Panc1 (cell line): ENCODE results near the gene PRKCQ. TPM values are rescaled to one million over a fixed set of nuclear protein-coding genes. Genes with fewer than 3 reads are reported as not detected.

Experiments
- ATAC-seq: fragments of 200-7000 bp; cut with Tn5 transposase; 2 replicates; pipeline ENCODE4 v1.9.1; 2020; ENCODE audit warnings: mild to moderate bottlenecking, moderate library complexity
- BruUV-seq: library from RNA; stranded (reverse); fragments of 400-500 nt; replicated peaks from 2 replicates; lab custom pipeline; 2021; lab: Mats Ljungman, UMichigan
- CTCF ChIA-PET: fragments of 300-600 bp; sonication (Branson Sonifier 250); formaldehyde crosslinking; loops from one replicate; lab custom pipeline; 2022; ENCODE audit warnings: antibody characterized with exemption; lab: Charles Lee
- POLR2A ChIA-PET: fragments of 300-600 bp; sonication (Branson Sonifier 250); formaldehyde crosslinking; loops from one replicate; lab custom pipeline; 2022; ENCODE audit warnings: antibody characterized with exemption; lab: Charles Lee
- DNase-seq: peaks from one replicate; pipeline ENCODE4 v3.0.0-alpha.2; 2010; ENCODE audit warnings: low read depth, low spot score
- H3K27ac ChIP-seq: 2 replicates; pipeline ENCODE4 v1.5.1; 2011; ENCODE audit warnings: mild to moderate bottlenecking, low read length, inconsistent platforms
- H3K27me3 ChIP-seq: fragments of 200-500 bp; sonication (Bioruptor generic); 2 replicates; pipeline ENCODE4 v1.6.0; 2014; ENCODE audit warnings: low read length, inconsistent platforms; ENCODE audit not compliant: control insufficient read depth, insufficient read depth
- H3K36me3 ChIP-seq: fragments of 200-500 bp; sonication (Bioruptor generic); 2 replicates; pipeline ENCODE4 v1.5.1; 2014; ENCODE audit warnings: inconsistent platforms, mild to moderate bottlenecking, low read length, moderate library complexity; ENCODE audit not compliant: control insufficient read depth, insufficient read depth
- H3K4me1 ChIP-seq: 2 replicates; pipeline ENCODE4 v1.5.1; 2011; ENCODE audit warnings: inconsistent platforms, mild to moderate bottlenecking, low read length, moderate library complexity; ENCODE audit not compliant: control insufficient read depth, insufficient read depth
- H3K4me3 ChIP-seq, 2 experiments: 2 replicates each; pipeline ENCODE4 v1.5.1; 2011 to 2012; ENCODE audit warnings: low read depth in 2 of 2, low read length in 2 of 2, mild to moderate bottlenecking in 2 of 2, inconsistent platforms in 1 of 2, moderate library complexity in 1 of 2
- H3K9me3 ChIP-seq: fragments of 200-500 bp; sonication (Bioruptor generic); 2 replicates; pipeline ENCODE4 v1.5.1; 2014; ENCODE audit warnings: low read depth, mild to moderate bottlenecking, inconsistent platforms, low read length, moderate library complexity; ENCODE audit not compliant: control insufficient read depth, insufficient read depth
- POLR2AphosphoS5 ChIP-seq: IDR thresholded peaks from 2 replicates; pipeline ENCODE4 v1.6.1; 2012; ENCODE audit warnings: mild to moderate bottlenecking, low read depth, low read length, moderate library complexity
- SIN3A ChIP-seq: IDR thresholded peaks from 2 replicates; pipeline ENCODE4 v1.6.1; 2012; ENCODE audit warnings: low read depth, mild to moderate bottlenecking, low read length, moderate library complexity, borderline replicate concordance; ENCODE audit not compliant: insufficient read depth
- TCF7L2 ChIP-seq: IDR thresholded peaks from 2 replicates; pipeline ENCODE4 v1.6.1; 2011; ENCODE audit warnings: mild to moderate bottlenecking, low read depth, low read length, inconsistent platforms
- in situ Hi-C: cut with HindIII; loops from 2 replicates; pipeline ENCODE4 v1.10.0; 2016; ENCODE audit warnings: low sequenced_read_pairs, low pct_unique_long_range_greater_than_20kb
- intact Hi-C: fragments of 100-400 bp; cut with micrococcal nuclease; formaldehyde crosslinking; loops from one replicate; pipeline ENCODE4 v1.10.0; 2022; ENCODE audit not compliant: unreplicated experiment
- total RNA-seq: library from RNA; stranded (reverse); gene quantifications from one replicate; pipeline ENCODE4 v1.2.1, GENCODE V29; 2021; ENCODE audit not compliant: unreplicated experiment
- TF ChIP-seq, protein P1 (sequence below), 2 experiments: IDR thresholded peaks; 2 replicates each; pipeline ENCODE4 v1.6.1; 2011 to 2012; ENCODE audit warnings: low read depth in 2 of 2, control low read depth in 1 of 2, low read length in 1 of 2, mild to moderate bottlenecking in 1 of 2, moderate library complexity in 1 of 2; ENCODE audit not compliant: insufficient read depth in 1 of 2
- TF ChIP-seq, protein P2 (sequence below): fragments of 450-650 bp; IDR thresholded peaks from 2 replicates; pipeline ENCODE4 v1.5.1; 2017; ENCODE audit warnings: mild to moderate bottlenecking

The PRKCQ gene
- total RNA-seq, 1 experiment from 2014 or later: 0.23 TPM

DNA sequence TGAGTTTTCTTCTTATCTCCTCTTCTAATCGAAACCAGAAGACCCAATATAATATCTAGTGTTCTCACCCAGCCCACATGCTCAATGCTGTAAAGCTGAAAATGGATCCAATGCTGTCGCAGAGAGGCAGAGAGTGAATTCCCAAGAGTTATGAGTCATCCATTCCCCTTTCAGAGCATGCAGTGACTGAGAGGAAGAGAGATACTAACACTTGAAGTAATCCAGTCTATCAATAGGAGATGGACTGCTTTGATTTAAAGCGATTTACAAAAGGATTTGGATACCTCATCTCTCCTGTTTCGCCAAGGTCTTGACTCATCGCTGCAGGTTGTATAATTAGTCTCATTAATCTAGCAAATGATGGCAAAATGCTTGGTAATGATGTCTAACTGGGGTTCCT, 41.5 kb upstream of the PRKCQ start:
- Histone ChIP-seq H3K4me3 (no peak overlapping the region), H3K9me3 (no peaks in the 10 kb centered on the region), H3K4me1 (no peaks in the 10 kb centered on the region), H3K36me3 (no peaks in the 10 kb centered on the region), H3K27ac (no peak overlapping the region), H3K27me3 (no peaks in the 10 kb centered on the region; the same call in 1 of the 2 replicates)
- ChIA-PET POLR2A (no interaction called here), CTCF (no interaction called here)
- ATAC-seq (no peak), DNase-seq (no peak)
- no peak for TF ChIP-seq POLR2AphosphoS5
- in situ Hi-C loops: no loop called here
- intact Hi-C loops: no loop called here
- no TSS peak for BruUV-seq

DNA sequence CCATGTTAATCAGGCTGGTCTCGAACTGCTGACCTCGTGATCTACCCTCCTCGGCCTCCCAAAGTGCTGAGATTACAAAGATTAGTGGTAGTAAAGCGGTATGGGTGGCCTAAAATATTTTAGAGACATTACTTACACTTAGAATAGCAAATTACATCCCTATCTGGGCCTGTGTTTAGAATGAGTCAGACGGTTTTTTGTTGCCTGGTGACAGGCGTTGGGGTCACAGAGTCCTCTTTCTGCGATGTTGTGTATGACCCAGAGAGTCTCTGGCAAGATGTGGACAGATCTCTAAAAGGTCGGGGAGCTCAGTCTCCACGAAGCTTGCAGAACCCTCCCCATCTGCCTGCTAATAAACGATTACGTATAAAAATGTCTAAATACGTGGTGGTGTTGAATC, 39.6 kb upstream of the PRKCQ start:
- H3K36me3 ChIP-seq: no peaks in the 10 kb centered on the region
- H3K4me3 ChIP-seq: no peak overlapping the region
- ChIA-PET CTCF (no interaction called here), POLR2A (no interaction called here)
- intact Hi-C loops (no loop called here), in situ Hi-C loops (no loop called here)
- DNase-seq (no peak), ATAC-seq (no peak)
- H3K27me3 ChIP-seq: no peaks in the 10 kb centered on the region; the same call in 1 of the 2 replicates
- H3K4me1 ChIP-seq: no peaks in the 10 kb centered on the region
- TF ChIP-seq, protein P1, sequence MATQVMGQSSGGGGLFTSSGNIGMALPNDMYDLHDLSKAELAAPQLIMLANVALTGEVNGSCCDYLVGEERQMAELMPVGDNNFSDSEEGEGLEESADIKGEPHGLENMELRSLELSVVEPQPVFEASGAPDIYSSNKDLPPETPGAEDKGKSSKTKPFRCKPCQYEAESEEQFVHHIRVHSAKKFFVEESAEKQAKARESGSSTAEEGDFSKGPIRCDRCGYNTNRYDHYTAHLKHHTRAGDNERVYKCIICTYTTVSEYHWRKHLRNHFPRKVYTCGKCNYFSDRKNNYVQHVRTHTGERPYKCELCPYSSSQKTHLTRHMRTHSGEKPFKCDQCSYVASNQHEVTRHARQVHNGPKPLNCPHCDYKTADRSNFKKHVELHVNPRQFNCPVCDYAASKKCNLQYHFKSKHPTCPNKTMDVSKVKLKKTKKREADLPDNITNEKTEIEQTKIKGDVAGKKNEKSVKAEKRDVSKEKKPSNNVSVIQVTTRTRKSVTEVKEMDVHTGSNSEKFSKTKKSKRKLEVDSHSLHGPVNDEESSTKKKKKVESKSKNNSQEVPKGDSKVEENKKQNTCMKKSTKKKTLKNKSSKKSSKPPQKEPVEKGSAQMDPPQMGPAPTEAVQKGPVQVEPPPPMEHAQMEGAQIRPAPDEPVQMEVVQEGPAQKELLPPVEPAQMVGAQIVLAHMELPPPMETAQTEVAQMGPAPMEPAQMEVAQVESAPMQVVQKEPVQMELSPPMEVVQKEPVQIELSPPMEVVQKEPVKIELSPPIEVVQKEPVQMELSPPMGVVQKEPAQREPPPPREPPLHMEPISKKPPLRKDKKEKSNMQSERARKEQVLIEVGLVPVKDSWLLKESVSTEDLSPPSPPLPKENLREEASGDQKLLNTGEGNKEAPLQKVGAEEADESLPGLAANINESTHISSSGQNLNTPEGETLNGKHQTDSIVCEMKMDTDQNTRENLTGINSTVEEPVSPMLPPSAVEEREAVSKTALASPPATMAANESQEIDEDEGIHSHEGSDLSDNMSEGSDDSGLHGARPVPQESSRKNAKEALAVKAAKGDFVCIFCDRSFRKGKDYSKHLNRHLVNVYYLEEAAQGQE (IDR thresholded peaks at IDR 0.05; ENCODE audit: insufficient read depth in 1 of 2, low read depth in 2 of 2, low read length in 1 of 2): no peak
- TF ChIP-seq SIN3A (no peak), TCF7L2 (no peak), POLR2AphosphoS5 (no peak)
- TF ChIP-seq, protein P2, sequence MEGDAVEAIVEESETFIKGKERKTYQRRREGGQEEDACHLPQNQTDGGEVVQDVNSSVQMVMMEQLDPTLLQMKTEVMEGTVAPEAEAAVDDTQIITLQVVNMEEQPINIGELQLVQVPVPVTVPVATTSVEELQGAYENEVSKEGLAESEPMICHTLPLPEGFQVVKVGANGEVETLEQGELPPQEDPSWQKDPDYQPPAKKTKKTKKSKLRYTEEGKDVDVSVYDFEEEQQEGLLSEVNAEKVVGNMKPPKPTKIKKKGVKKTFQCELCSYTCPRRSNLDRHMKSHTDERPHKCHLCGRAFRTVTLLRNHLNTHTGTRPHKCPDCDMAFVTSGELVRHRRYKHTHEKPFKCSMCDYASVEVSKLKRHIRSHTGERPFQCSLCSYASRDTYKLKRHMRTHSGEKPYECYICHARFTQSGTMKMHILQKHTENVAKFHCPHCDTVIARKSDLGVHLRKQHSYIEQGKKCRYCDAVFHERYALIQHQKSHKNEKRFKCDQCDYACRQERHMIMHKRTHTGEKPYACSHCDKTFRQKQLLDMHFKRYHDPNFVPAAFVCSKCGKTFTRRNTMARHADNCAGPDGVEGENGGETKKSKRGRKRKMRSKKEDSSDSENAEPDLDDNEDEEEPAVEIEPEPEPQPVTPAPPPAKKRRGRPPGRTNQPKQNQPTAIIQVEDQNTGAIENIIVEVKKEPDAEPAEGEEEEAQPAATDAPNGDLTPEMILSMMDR: no peak
- BruUV-seq: no TSS peak
- H3K27ac ChIP-seq: no peak overlapping the region
- no peaks in the 10 kb centered on the region for H3K9me3 ChIP-seq

DNA sequence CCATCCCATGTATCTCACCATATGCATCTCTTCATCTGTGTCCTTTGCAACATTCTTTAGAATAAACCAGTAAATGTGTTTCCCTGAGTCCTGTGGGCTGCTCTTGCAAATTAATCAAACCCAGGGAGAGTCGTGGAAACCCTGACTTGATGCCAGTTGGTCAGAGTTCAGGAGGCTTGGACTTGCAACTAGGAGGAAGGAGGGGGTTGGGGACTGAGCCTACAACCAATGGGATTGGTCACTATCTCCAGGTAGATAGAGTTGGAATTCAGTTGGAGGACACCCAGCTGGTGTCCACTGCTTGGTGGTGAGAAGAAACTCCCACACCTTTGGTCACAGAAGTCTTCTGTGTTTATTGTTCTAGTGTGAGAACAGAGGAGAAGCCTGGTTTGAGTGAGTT, 38.3 kb upstream of the PRKCQ start:
- Histone ChIP-seq H3K27ac (no peak overlapping the region), H3K36me3 (no peaks in the 10 kb centered on the region), H3K4me3 (no peak overlapping the region), H3K9me3 (no peaks in the 10 kb centered on the region), H3K27me3 (no peaks in the 10 kb centered on the region; the same call in 1 of the 2 replicates), H3K4me1 (no peaks in the 10 kb centered on the region)
- intact Hi-C loops: no loop called here
- BruUV-seq: no TSS peak
- in situ Hi-C loops: no loop called here
- TF ChIP-seq POLR2AphosphoS5 (no peak), TCF7L2 (no peak), SIN3A (no peak)
- TF ChIP-seq, protein P1 (IDR thresholded peaks at IDR 0.05; ENCODE audit: insufficient read depth in 1 of 2, low read depth in 2 of 2, low read length in 1 of 2): no peak
- TF ChIP-seq, protein P2: no peak
- POLR2A ChIA-PET: no interaction called here
- DNase-seq: no peak
- ATAC-seq: no peak
- CTCF ChIA-PET: no interaction called here
